HG02623 (cell line): Measurements from ENCODE around the gene GSC.
"Not testable (repeated sequence)": the region's sequence is repeated elsewhere in the genome, so short reads cannot be mapped to it uniquely, and the experiment has no call there.

ENCODE experiments used
- ATAC-seq: cut with Tn5 transposase; IDR thresholded peaks from one replicate; pipeline ENCODE4 v1.9.1; 2021; ENCODE audit warnings: moderate library complexity; ENCODE audit not compliant: unreplicated experiment

The GSC gene

GRCh38 chr14:94747739-94748138, 22.2 kb downstream of the GSC start:
- no peak for ATAC-seq

DNA sequence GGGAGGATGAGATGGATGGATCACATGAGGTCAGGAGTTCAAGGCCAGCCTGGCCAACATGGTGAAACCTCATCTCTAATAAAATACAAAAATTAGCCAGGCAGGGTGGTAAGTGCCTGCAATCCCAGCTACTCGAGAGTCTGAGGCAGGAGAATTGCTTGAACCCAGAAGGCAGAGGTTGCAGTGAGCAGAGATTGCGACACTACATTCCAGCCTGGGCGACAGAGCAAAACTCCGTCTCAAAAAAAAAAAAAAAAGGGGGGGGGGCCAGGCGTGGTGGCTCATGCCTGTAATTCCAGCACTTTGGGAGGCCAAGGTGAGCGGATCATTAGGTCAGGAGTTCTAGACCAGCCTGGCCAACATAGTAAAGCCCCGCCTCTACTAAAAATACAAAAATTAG, 22.8 kb downstream of the GSC start:
- ATAC-seq, result not testable (repeated sequence)

DNA sequence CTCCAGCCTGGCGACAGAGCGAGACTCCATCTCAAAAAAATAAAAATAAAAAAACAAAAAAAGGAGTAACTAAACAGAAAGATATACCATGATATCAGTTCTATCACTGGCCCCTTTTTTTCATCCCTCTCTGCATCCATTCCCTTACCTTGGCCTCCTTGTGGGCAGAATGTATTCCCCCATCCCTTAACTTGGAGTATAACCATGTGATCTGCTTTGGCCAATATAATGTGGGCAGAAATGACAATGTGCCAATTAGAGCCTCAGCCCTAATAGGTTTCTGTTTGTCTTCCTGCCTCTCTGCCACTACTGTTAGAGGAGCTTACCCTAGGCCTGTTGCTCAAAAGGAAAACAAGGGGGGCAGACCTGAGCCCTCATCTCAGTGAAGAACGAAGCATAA, 23.8 kb downstream of the GSC start:
- no peak for ATAC-seq

GRCh38 chr14:94738751-94739150, 31.2 kb downstream of the GSC start:
- no peak for ATAC-seq

GRCh38 chr14:94738097-94738496, 31.8 kb downstream of the GSC start:
- ATAC-seq, result no peak

GRCh38 chr14:94728950-94729349, 41.0 kb downstream of the GSC start:
- no peak for ATAC-seq

DNA sequence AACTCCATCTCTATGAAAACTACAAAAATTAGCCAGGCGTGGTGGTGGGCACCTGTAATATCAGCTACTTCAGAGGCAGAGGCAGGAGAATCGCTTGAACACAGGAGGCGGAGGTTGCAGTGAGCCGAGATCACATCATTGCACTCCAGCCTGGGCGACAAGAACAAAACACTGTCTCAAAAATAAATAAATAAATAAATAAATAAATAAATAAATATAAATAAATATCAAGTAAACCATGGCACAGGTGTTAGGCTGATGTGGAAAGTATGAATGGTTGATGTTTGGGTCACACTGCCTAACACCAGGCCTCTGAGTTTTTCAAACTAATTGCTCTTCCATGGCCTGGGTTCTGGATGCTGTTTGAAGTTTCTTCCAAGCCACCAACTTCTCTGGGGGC, 41.5 kb downstream of the GSC start:
- not testable (repeated sequence) for ATAC-seq

DNA sequence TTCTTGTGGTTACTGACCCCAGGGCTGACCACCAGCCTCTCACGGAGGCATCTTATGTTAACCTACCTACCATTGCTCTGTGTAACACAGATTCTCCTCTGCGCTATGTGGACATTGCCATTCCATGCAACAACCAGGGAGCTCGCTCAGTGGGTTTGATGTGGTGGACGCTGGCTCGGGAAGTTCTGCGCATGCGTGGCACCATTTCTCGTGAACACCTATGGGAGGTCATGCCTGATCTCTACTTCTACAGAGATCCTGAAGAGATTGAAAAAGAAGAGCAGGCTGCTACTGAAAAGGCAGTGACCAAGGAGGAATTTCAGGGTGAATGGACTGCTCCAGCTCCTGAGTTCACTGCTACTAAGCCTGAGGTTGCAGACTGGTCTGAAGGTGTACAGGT, 43.3 kb downstream of the GSC start:
- not testable (repeated sequence) for ATAC-seq

DNA sequence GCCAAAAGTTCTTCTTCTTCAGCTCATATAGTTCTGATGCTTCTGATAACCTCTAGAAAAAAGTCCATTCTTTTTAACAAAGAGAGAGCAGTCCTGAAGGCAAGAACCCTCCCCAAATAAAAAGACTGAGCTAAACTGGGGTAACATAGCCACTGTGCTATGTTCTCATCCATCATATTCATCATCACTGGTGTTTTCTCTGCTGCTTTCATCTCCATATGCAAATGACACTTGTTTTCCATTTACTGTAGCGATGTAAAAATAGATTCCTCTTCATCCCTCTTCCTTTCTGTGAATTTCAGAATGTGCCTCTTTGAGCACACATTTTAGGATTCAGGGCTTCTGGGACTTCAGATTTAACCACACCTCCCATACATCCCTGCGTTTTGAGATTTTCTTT, 44.9 kb downstream of the GSC start:
- no peak for ATAC-seq

DNA sequence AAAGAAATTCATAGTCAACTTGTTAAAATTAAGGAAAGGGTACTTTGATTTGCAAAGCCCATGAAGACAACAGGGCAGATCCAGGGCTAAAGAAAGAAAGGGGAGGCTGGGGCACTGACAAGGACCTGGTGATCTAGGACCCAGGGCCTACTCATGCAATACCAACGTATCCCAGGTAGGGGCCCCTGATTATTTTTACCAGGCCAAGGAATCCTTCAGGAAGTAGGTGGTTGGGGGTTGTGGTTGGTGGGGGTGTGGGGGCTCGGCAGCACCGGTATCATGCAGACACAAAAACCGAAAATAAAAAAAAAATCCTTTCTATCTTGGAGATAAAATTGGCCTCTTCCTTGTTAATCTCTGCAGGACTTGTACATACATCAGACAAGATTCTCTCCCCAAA, 47.5 kb downstream of the GSC start:
- ATAC-seq, result no peak
